GM10847 (cell line): ENCODE measurements around the gene DSTN.

Source experiments
- POLR2A ChIP-seq: IDR thresholded peaks from 2 replicates; pipeline ENCODE4 v1.6.1; 2011; ENCODE audit not compliant: insufficient read length; ENCODE audit errors: extremely low read depth

Gene DSTN

GRCh38 chr20:17541996-17542395 lies 27.9 kb upstream of the DSTN start:
- no peak for TF ChIP-seq POLR2A

- no peak for TF ChIP-seq POLR2A
Observed at GRCh38 chr20:17542481-17542880, 27.4 kb upstream of the DSTN start.

DNA sequence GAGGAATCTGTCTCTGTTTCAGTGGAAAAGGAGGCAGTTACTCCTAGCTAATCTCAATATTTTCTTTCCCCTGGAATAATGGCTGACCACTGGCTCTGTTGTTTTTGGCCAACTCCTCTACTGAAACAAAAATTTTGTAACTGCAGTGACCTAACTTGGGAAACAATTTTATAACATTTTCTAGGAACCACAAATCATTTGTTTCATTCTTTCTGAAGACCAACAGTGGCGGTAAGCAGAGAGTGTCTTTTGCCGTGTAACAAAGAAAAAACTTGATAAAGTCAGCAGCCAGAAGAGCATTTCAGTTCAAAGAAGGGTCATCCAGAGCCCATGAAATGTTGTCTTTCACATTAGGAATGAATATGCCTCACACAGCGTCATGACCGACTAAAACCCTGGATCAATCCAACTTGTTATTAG lies 26.9 kb upstream of the DSTN start:
- TF ChIP-seq POLR2A, result no peak

- no peak for TF ChIP-seq POLR2A
Observed at GRCh38 chr20:17543531-17544131, 26.2 kb upstream of the DSTN start.

GRCh38 chr20:17545127-17545526 lies 24.7 kb upstream of the DSTN start:
- no peak for TF ChIP-seq POLR2A

- TF ChIP-seq POLR2A, result no peak
Observed at GRCh38 chr20:17549131-17549530, 20.7 kb upstream of the DSTN start.

- TF ChIP-seq POLR2A, result no peak
Observed at GRCh38 chr20:17555106-17555505, 14.8 kb upstream of the DSTN start.

GRCh38 chr20:17556837-17557674 lies 12.8 kb upstream of the DSTN start:
- no peak for TF ChIP-seq POLR2A

DNA sequence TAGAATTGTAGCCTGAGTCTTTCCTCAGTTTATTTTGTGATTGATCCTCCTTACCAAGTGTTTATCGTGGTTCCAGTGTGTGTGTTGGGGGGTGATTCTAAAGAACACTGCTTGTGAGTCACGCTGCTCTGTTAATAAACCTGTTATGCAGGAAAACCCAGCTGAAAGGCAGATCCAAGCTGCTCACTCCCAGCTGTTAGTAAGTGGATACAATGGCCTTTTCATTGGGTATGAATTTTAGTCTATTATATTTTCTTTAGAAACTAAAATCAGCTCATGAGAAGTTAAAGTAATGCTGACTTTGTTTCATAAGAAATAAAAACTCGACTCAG lies 12.2 kb upstream of the DSTN start:
- TF ChIP-seq POLR2A, result no peak

DNA sequence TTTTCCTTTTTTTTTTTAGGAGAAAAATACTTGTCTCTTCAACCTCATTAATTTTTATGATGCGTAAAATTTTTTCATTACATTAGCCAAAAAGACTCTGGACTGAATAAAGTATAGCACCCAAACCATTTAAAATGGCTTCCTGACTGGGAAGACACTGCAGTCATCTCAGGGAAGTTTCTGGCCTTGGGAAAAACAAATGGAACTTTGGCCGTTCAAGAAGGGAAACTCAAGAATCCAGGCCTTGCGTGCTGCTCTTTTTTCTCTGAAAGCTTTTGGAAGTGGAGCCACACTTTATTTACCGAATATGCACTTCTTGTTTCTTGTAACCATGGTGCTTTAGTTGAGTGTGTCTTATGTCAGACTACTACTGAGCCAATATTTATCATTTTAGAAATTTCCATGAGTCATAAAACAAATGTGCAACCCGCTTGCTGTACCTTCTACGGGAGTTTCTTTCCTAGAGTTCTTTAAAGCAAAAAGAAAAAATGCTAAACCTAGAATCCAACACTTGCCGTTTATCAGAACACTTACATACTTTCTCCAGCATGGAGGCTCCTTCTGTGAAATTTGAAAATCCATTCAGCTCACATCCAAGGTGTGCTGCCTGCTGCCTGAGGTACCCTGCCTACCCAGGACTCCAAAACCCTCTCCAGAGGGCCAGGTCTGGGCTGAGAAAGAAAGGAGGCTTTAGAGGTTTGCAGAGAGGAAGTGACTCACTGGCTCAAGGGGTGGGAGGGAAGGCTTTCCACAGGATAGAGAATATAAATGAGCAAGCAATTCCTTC lies 11.5 kb upstream of the DSTN start:
- TF ChIP-seq POLR2A, result no peak

GRCh38 chr20:17558941-17559304 lies 11.0 kb upstream of the DSTN start:
- no peak for TF ChIP-seq POLR2A

DNA sequence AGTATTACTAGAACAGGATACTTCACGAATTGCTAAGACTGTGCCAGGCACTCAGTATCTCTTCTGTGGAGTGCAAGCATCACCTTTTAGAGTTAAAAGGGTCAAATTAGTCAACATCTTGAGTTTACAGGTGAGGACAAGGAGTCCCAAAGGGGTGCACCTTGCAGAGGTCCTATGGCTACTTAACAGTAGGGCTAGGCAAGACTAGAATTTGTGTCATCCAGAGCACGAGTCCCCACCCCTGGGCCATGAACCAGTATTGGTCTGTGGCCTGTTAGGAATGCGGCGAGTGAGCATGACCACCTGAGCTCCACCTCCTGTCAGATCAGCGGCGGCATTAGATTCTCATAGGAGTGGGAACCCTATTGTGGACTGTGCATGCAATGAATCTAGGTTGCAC lies 10.5 kb upstream of the DSTN start:
- no peak for TF ChIP-seq POLR2A

GRCh38 chr20:17560344-17561074 lies 9.4 kb upstream of the DSTN start:
- no peak for TF ChIP-seq POLR2A

GRCh38 chr20:17562804-17563305 lies 7.0 kb upstream of the DSTN start:
- no peak for TF ChIP-seq POLR2A

GRCh38 chr20:17565169-17565845 lies 4.6 kb upstream of the DSTN start:
- no peak for TF ChIP-seq POLR2A
